Loucy (cell line): Measurements from ENCODE around the gene DNAH6.

Source experiments
- H2AFZ ChIP-seq: fragments of 200-600 bp; sonication (generic); 2 replicates; pipeline ENCODE4 v1.6.0; 2016; ENCODE audit warnings: antibody characterized with exemption, mild to moderate bottlenecking, low read length, moderate library complexity
- H3F3A ChIP-seq: fragments of 200-600 bp; 2 replicates; pipeline ENCODE4 v1.6.0; 2016; ENCODE audit warnings: antibody characterized with exemption, low read depth, mild to moderate bottlenecking
- H3K27me3 ChIP-seq: fragments of 200-600 bp; sonication (generic); 2 replicates; pipeline ENCODE4 v1.6.1; 2014; ENCODE audit warnings: low read length, mild to moderate bottlenecking; ENCODE audit not compliant: insufficient read depth, poor library complexity, severe bottlenecking
- H3K36me3 ChIP-seq: fragments of 200-600 bp; sonication (generic); 2 replicates; pipeline ENCODE4 v1.6.1; 2016; ENCODE audit warnings: low read length; ENCODE audit not compliant: insufficient read depth
- H3K4me1 ChIP-seq: fragments of 200-600 bp; sonication (generic); 2 replicates; pipeline ENCODE4 v1.5.1; 2014; ENCODE audit warnings: low read length, mild to moderate bottlenecking; ENCODE audit not compliant: insufficient read depth, poor library complexity, severe bottlenecking
- H3K4me2 ChIP-seq: fragments of 200-600 bp; sonication (generic); 2 replicates; pipeline ENCODE4 v1.6.0; 2014; ENCODE audit warnings: antibody characterized with exemption, low read length, low read depth, mild to moderate bottlenecking; ENCODE audit not compliant: poor library complexity, severe bottlenecking
- H3K4me3 ChIP-seq: fragments of 200-600 bp; sonication (generic); 2 replicates; pipeline ENCODE4 v1.5.1; 2014; ENCODE audit warnings: low read length, mild to moderate bottlenecking, mixed read lengths; ENCODE audit not compliant: poor library complexity, severe bottlenecking
- H3K79me2 ChIP-seq: fragments of 200-600 bp; sonication (generic); 2 replicates; pipeline ENCODE4 v1.6.1; 2014; ENCODE audit warnings: low read length; ENCODE audit not compliant: insufficient read depth
- H3K9ac ChIP-seq: fragments of 200-600 bp; sonication (generic); 2 replicates; pipeline ENCODE4 v1.6.0; 2014; ENCODE audit warnings: mild to moderate bottlenecking, low read depth, low read length, moderate library complexity; ENCODE audit not compliant: poor library complexity, severe bottlenecking
- H3K9me2 ChIP-seq: fragments of 200-600 bp; sonication (generic); replicated peaks from 2 replicates; pipeline ENCODE4 v1.6.1; 2016; ENCODE audit warnings: low read depth, low read length, mixed read lengths
- H3K9me3 ChIP-seq: fragments of 200-600 bp; sonication (generic); 2 replicates; pipeline ENCODE4 v1.6.1; 2014; ENCODE audit warnings: mild to moderate bottlenecking, antibody characterized with exemption, low read length, low read depth; ENCODE audit not compliant: insufficient read depth
- H4K20me1 ChIP-seq: fragments of 200-600 bp; sonication (generic); 2 replicates; pipeline ENCODE4 v1.6.0; 2014; ENCODE audit warnings: antibody characterized with exemption, low read length, mild to moderate bottlenecking; ENCODE audit not compliant: insufficient read depth, poor library complexity, severe bottlenecking
- EZH2phosphoT487 ChIP-seq: fragments of 200-600 bp; IDR thresholded peaks from 2 replicates; pipeline ENCODE4 v1.6.1; 2018; ENCODE audit warnings: antibody characterized with exemption, mild to moderate bottlenecking, moderate library complexity, borderline replicate concordance
- TF ChIP-seq, protein P1 (sequence below): fragments of 200-600 bp; sonication (generic); conservative IDR thresholded peaks from 2 replicates; pipeline ENCODE4 v1.5.1; 2014; ENCODE audit warnings: mild to moderate bottlenecking, antibody characterized with exemption, low read length

Gene DNAH6

DNA sequence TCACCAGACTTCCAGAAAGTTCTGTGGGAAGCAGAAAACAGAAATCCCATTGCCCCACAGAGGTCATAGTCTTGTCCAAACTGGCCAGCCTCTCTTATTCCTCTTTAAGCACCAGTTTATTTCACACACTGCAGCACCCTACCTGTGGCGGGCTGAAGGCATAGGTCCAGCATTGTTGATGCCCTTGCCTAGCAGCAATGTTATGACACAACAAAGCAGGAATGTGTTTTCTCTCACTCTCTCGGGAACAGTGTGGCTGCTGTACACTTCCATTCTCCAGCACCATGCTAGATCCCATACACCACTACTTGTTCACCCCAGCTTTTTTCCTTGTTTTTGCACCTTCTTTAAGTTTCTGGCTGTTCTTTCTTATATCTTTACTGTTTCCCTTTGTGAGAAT lies 181.6 kb downstream of the DNAH6 start:
- H3K4me3 ChIP-seq: no peak overlapping the region
- H3K79me2 ChIP-seq: no peaks in the 10 kb centered on the region
- H3K9me3 ChIP-seq: no peaks in the 10 kb centered on the region
- no peak for TF ChIP-seq EZH2phosphoT487
- TF ChIP-seq, protein P1, sequence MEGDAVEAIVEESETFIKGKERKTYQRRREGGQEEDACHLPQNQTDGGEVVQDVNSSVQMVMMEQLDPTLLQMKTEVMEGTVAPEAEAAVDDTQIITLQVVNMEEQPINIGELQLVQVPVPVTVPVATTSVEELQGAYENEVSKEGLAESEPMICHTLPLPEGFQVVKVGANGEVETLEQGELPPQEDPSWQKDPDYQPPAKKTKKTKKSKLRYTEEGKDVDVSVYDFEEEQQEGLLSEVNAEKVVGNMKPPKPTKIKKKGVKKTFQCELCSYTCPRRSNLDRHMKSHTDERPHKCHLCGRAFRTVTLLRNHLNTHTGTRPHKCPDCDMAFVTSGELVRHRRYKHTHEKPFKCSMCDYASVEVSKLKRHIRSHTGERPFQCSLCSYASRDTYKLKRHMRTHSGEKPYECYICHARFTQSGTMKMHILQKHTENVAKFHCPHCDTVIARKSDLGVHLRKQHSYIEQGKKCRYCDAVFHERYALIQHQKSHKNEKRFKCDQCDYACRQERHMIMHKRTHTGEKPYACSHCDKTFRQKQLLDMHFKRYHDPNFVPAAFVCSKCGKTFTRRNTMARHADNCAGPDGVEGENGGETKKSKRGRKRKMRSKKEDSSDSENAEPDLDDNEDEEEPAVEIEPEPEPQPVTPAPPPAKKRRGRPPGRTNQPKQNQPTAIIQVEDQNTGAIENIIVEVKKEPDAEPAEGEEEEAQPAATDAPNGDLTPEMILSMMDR: no peak
- H3K27me3 ChIP-seq: peaks cover 27% of the 10 kb centered on the region
- no peaks in the 10 kb centered on the region for H3F3A ChIP-seq
- no peak overlapping the region for H3K4me2 ChIP-seq
- no peak overlapping the region for H3K9ac ChIP-seq
- no peak overlapping the region for H2AFZ ChIP-seq
- no peaks in the 10 kb centered on the region for H4K20me1 ChIP-seq
- no peaks in the 10 kb centered on the region for H3K9me2 ChIP-seq
- H3K36me3 ChIP-seq: no peaks in the 10 kb centered on the region
- H3K4me1 ChIP-seq: peaks cover 3% of the 10 kb centered on the region

GRCh38 chr2:84700006-84700405 lies 183.7 kb downstream of the DNAH6 start:
- no peak overlapping the region for H3K4me2 ChIP-seq
- H2AFZ ChIP-seq: no peak overlapping the region
- no peaks in the 10 kb centered on the region for H4K20me1 ChIP-seq
- no peaks in the 10 kb centered on the region for H3K79me2 ChIP-seq
- no peaks in the 10 kb centered on the region for H3K9me2 ChIP-seq
- H3K4me1 ChIP-seq: no peaks in the 10 kb centered on the region
- peaks cover 23% of the 10 kb centered on the region for H3K27me3 ChIP-seq
- H3K4me3 ChIP-seq: no peak overlapping the region
- H3F3A ChIP-seq: no peaks in the 10 kb centered on the region
- TF ChIP-seq, protein P1: no peak
- no peak for TF ChIP-seq EZH2phosphoT487
- no peaks in the 10 kb centered on the region for H3K36me3 ChIP-seq
- no peaks in the 10 kb centered on the region for H3K9me3 ChIP-seq
- no peak overlapping the region for H3K9ac ChIP-seq

GRCh38 chr2:84701880-84702279 lies 185.6 kb downstream of the DNAH6 start:
- H3K79me2 ChIP-seq: no peaks in the 10 kb centered on the region
- H3F3A ChIP-seq: no peaks in the 10 kb centered on the region
- H3K4me3 ChIP-seq: no peak overlapping the region
- H3K4me2 ChIP-seq: no peak overlapping the region
- H3K9me3 ChIP-seq: no peaks in the 10 kb centered on the region
- H3K36me3 ChIP-seq: no peaks in the 10 kb centered on the region
- no peaks in the 10 kb centered on the region for H3K4me1 ChIP-seq
- TF ChIP-seq, protein P1: no peak
- no peak for TF ChIP-seq EZH2phosphoT487
- H2AFZ ChIP-seq: no peak overlapping the region
- no peaks in the 10 kb centered on the region for H3K9me2 ChIP-seq
- H3K27me3 ChIP-seq: peaks cover 20% of the 10 kb centered on the region
- H3K9ac ChIP-seq: no peak overlapping the region
- H4K20me1 ChIP-seq: no peaks in the 10 kb centered on the region
